GM12878 (cell line): Measurements from ENCODE around the gene VPS29.

Experiments used
- ATF3 ChIP-seq: IDR thresholded peaks from 2 replicates; pipeline ENCODE4 v1.6.1; 2011; ENCODE audit warnings: low read depth, mild to moderate bottlenecking, low read length, moderate library complexity, borderline replicate concordance; ENCODE audit errors: extremely low read depth
- BCL11A ChIP-seq: IDR thresholded peaks from 2 replicates; pipeline ENCODE4 v1.6.1; 2011; ENCODE audit warnings: low read depth, low read length
- BCL3 ChIP-seq: IDR thresholded peaks from 2 replicates; pipeline ENCODE4 v1.6.1; 2011; ENCODE audit warnings: borderline replicate concordance, low read depth, mild to moderate bottlenecking, moderate library complexity, low read length; ENCODE audit not compliant: insufficient read depth, poor library complexity, severe bottlenecking
- CTCF ChIP-seq, 3 experiments: IDR thresholded peaks in 2 of 3; conservative IDR thresholded peaks in 1 of 3; 2 replicates each; pipeline ENCODE4 v1.5.1; 2011; ENCODE audit warnings: low read depth in 3 of 3, low read length in 3 of 3, mild to moderate bottlenecking in 3 of 3, control low read depth in 2 of 3, moderate library complexity in 2 of 3, inconsistent platforms in 1 of 3, mixed read lengths in 1 of 3; ENCODE audit not compliant: control insufficient read depth in 2 of 3, insufficient read depth in 1 of 3; ENCODE audit errors: extremely low read depth in 1 of 3
- EGR1 ChIP-seq, 2 experiments: IDR thresholded peaks; 1 replicate in 1 of 2; 2 replicates in 1 of 2; pipeline ENCODE4 v1.6.1; 2011 to 2012; ENCODE audit warnings: low read depth in 2 of 2, low read length in 2 of 2, borderline replicate concordance in 1 of 2, mild to moderate bottlenecking in 1 of 2, moderate library complexity in 1 of 2
- EP300 ChIP-seq, 2 experiments: fragments of 150-350 bp in 1 of 2; IDR thresholded peaks; 2 replicates each; pipeline ENCODE4 v1.6.1; 2011 to 2012; ENCODE audit warnings: low read depth in 2 of 2, low read length in 2 of 2, borderline replicate concordance in 1 of 2, improper control_type of control experiment in 1 of 2, inconsistent platforms in 1 of 2; ENCODE audit not compliant: control insufficient read depth in 1 of 2
- EZH2 ChIP-seq: IDR thresholded peaks from 2 replicates; pipeline ENCODE4 v1.6.1; 2012; ENCODE audit warnings: low read depth, mild to moderate bottlenecking, control low read depth, inconsistent platforms, low read length, borderline replicate concordance; ENCODE audit not compliant: control insufficient read depth
- FOXK2 ChIP-seq: fragments of 450-650 bp; IDR thresholded peaks from 2 replicates; pipeline ENCODE4 v1.6.1; 2017; ENCODE audit warnings: mild to moderate bottlenecking, moderate library complexity
- MAX ChIP-seq: IDR thresholded peaks from 2 replicates; pipeline ENCODE4 v1.6.1; 2012; ENCODE audit warnings: low read depth, low read length, improper control_type of control experiment
- NR2C2 ChIP-seq: IDR thresholded peaks from 2 replicates; pipeline ENCODE4 v1.6.1; 2011; ENCODE audit warnings: borderline replicate concordance, low read depth; ENCODE audit not compliant: control insufficient read depth, insufficient read length
- POLR2A ChIP-seq: IDR thresholded peaks from 2 replicates; pipeline ENCODE4 v1.6.1; 2011; ENCODE audit warnings: low read depth, mild to moderate bottlenecking, low read length
- POLR2AphosphoS5 ChIP-seq: IDR thresholded peaks from 2 replicates; pipeline ENCODE4 v1.6.1; 2011; ENCODE audit warnings: mild to moderate bottlenecking, low read length, inconsistent platforms
- YY1 ChIP-seq: IDR thresholded peaks from 2 replicates; pipeline ENCODE4 v1.6.1; 2011; ENCODE audit warnings: low read depth, mild to moderate bottlenecking, low read length

GRCh38 chr12:110513842-110514241 lies 11.9 kb upstream of the VPS29 start:
- no peak for TF ChIP-seq EGR1 (IDR thresholded peaks at IDR 0.05; ENCODE audit: borderline replicate concordance in 1 of 2, low read depth in 2 of 2, low read length in 2 of 2)
- TF ChIP-seq BCL11A, result no peak
- no peak for TF ChIP-seq YY1
- TF ChIP-seq POLR2A, result no peak
- TF ChIP-seq BCL3, result no peak
- TF ChIP-seq FOXK2, result no peak
- TF ChIP-seq POLR2AphosphoS5, result no peak
- no peak for TF ChIP-seq EZH2
- no peak for TF ChIP-seq EP300 (IDR thresholded peaks at IDR 0.05; ENCODE audit: borderline replicate concordance in 1 of 2, control insufficient read depth in 1 of 2, low read depth in 2 of 2, low read length in 2 of 2)
- TF ChIP-seq NR2C2, result no peak
- no peak for TF ChIP-seq ATF3
- TF ChIP-seq MAX, result no peak
- no peak for TF ChIP-seq CTCF (IDR thresholded peaks at IDR 0.05 in 2 of 3, conservative IDR thresholded peaks at IDR 0.05 in 1 of 3; ENCODE audit: control insufficient read depth in 2 of 3, extremely low read depth in 1 of 3, insufficient read depth in 1 of 3, low read depth in 3 of 3, low read length in 3 of 3)
